22Rv1 (cell line): ENCODE results near the gene RNF8.

ENCODE experiments used
- CTCF ChIP-seq: fragments of 450-650 bp; IDR thresholded peaks from 2 replicates; pipeline ENCODE4 v1.5.1; 2017; ENCODE audit warnings: mild to moderate bottlenecking
- ZFX ChIP-seq: fragments of 450-650 bp; IDR thresholded peaks from 2 replicates; pipeline ENCODE4 v1.6.1; 2017; ENCODE audit warnings: antibody characterized with exemption, borderline replicate concordance

- TF ChIP-seq CTCF, result no peak
- no peak for TF ChIP-seq ZFX
Observed at GRCh38 chr6:37433657-37434271, 80.0 kb downstream of the RNF8 start.
